ENCODE measurements around the gene CNR2.

DNA sequence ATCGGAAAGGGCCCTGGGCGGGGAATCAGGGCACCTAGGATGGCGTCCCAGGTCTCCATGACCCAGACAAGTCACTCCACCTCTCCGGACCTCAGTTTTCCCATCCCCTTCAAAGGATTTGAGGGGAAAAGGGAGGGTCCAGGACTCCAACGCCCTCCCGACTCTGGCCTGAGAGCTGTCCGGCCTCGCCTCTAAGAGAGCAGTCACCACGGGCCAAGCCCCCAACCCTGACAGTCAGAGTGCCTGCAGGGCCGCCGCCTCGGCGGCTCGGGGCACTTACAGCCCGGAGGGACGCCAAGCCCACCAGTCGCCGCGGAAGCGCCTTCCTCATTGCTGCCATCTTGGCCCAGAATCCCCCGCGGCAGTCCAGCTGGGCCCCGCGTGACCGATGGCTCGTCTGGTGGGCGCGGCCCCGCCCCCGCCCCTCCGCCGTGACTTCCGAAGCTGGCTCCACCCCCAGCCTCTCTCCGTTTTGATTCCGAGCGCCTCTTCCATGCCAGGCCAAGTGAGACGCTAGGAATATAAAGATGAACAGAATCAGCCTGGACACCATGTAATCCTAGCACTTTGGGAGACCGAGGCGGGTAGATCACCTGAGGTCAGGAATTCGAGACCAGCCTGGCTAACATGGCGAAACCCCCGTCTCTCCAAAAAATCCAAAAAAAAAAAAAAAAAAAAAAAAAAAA lies 87.9 kb downstream of the CNR2 start, which contains the start of gene HMGCL:
- TF ChIP-seq CTCF (IDR thresholded peaks at IDR 0.05; ENCODE audit: insufficient read depth, low read depth, low read length) (no peak), EZH2 (IDR thresholded peaks at IDR 0.05; ENCODE audit: insufficient read depth, low read length) (no peak)

Data from astrocyte (in vitro differentiated cells and primary cell).